Omental fat pad (tissue), 4 donors: ENCODE measurements around the gene DMBX1. TPM values are rescaled to one million over a fixed set of nuclear protein-coding genes. Genes with fewer than 3 reads are reported as not detected.

Experiments
- ATAC-seq: fragments of 150-250 bp; one replicate; pipeline ENCODE4 v1.9.1; 2016; ENCODE audit warnings: mild to moderate bottlenecking, moderate library complexity; ENCODE audit not compliant: low FRiP score
- DNase-seq: peaks from one replicate; pipeline ENCODE4 v3.0.0-alpha.2; 2019; ENCODE audit warnings: low spot score
- CTCF ChIP-seq, 3 donors: fragments of 450-650 bp; IDR thresholded peaks; one replicate each; pipeline ENCODE4 v1.5.1; 2016 to 2017; ENCODE audit warnings: antibody characterized with exemption in 3 of 3, mild to moderate bottlenecking in 3 of 3, moderate library complexity in 2 of 3
- total RNA-seq, 4 donors: library from RNA; depleted of rRNA; stranded (reverse); fragments of >200 nt; gene quantifications; one replicate each; pipeline ENCODE4 v1.1.0, GENCODE V29; 2016

DMBX1 gene
- total RNA-seq, 4 donors from 2014 or later: not detected

- no peak for TF ChIP-seq CTCF (IDR thresholded peaks at IDR 0.05)
- ATAC-seq: no peak
Observed at GRCh38 chr1:46513536-46513935, 23.9 kb downstream of the DMBX1 start.

GRCh38 chr1:46515576-46515975, 25.9 kb downstream of the DMBX1 start:
- DNase-seq: no peak
- no peak for ATAC-seq
- no peak for TF ChIP-seq CTCF (IDR thresholded peaks at IDR 0.05)

More at GRCh38 chr1:46513536-46513935, 23.9 kb downstream of the DMBX1 start:
- DNase-seq: no peak

GRCh38 chr1:46516200-46516950, 26.7 kb downstream of the DMBX1 start:
- no peak for ATAC-seq
- DNase-seq: no peak
- no peak for TF ChIP-seq CTCF (IDR thresholded peaks at IDR 0.05)

- no peak for TF ChIP-seq CTCF (IDR thresholded peaks at IDR 0.05)
- no peak for ATAC-seq
- DNase-seq: no peak
Observed at GRCh38 chr1:46517010-46517600, 27.5 kb downstream of the DMBX1 start.

GRCh38 chr1:46517932-46518498, 28.4 kb downstream of the DMBX1 start:
- ATAC-seq (no peak), DNase-seq (no peak)
- no peak for TF ChIP-seq CTCF (IDR thresholded peaks at IDR 0.05)

- ATAC-seq (no peak), DNase-seq (no peak)
- no peak for TF ChIP-seq CTCF (IDR thresholded peaks at IDR 0.05)
Observed at GRCh38 chr1:46519209-46519608, 29.6 kb downstream of the DMBX1 start.
